GM19452 (cell line): ENCODE data around the gene UBE4B.
"Not testable (repeated sequence)": the region's sequence is repeated elsewhere in the genome, so short reads cannot be mapped to it uniquely, and the experiment has no call there.

Experiments used
- ATAC-seq: cut with Tn5 transposase; IDR thresholded peaks from one replicate; pipeline ENCODE4 v1.9.1; 2021; ENCODE audit not compliant: unreplicated experiment

UBE4B gene

DNA sequence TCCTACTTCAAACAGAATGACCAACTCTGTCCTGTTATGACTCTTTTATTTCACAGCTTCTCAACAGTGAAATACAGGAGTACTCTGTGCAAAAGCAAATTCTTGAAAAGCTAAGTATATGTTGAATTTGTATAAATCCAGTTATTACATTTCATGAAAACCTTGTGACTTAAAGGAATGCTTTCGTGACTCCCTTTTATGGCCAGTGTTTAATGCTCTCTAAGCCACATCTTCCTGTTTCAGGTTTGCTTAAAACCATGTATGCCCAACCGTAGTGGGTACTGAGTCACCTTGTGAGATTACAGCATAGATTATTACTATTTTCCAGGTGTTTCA, 137.4 kb downstream of the UBE4B start:
- ATAC-seq = peak; percentile 72

DNA sequence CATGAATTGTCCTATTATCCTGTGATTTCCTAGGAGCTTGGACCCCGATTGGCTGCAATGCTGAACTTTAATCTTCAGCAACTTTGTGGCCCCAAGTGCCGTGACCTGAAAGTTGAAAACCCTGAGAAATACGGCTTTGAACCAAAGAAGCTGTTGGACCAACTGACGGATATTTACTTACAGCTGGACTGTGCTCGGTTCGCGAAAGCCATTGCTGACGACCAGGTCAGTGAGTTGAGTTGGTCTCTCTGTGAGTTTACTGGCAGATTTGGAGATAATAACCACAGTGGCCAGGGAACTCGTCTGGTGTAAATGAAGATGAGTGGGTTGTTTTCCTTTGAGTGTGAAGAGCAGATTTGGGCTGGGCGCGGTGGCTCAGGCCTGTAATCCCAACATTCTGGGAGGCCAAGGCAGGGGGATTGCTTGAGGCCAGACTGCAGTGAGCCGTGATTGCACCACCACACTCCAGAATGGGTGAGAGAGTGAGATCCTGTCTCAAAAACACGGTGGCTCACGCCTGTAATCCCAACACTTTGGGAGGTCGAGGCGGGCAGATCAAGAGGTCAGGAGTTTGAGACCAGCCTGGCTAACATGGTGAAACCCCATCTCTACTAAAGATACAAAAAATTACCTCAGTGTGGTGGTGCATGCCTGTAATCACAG, 138.5 kb downstream of the UBE4B start:
- no peak for ATAC-seq

DNA sequence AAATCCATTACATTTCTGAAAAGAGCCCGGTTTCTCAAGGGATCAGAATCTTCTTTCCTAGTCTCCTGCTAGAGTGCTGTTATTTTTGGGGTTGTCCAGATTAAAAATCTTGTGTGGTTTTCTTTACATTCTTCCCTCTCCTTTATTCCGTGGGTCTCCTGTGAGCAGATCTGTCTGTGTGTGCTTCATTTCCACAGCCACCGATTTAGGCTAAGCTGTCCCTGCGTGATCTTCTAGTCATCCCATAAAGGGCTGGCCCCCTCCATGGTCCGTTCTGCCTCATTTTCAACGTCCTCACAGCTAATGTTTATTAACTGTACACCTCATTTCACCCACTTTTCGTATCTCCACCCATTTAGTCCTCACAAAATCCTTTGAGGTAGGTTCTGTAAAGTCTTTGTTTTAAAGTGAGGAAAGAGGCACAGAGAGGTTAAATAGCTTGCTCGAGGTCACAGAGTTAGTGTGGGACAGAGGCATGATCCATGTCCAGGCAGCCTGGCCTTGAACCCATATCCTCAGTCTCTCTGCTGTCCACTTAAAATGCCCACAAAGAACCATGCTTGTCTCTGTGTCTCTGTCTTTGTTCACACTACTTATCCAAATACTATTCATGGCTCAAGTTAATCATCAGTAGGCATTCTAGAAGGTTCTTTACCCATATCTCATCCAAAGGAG, 139.4 kb downstream of the UBE4B start:
- no peak for ATAC-seq

GRCh38 chr1:10173582-10173981, 140.8 kb downstream of the UBE4B start:
- no peak for ATAC-seq

GRCh38 chr1:10177876-10178275, 145.1 kb downstream of the UBE4B start:
- no peak for ATAC-seq

- ATAC-seq = no peak
Observed at GRCh38 chr1:10178597-10179405, 146.0 kb downstream of the UBE4B start.

GRCh38 chr1:10179406-10180091, 146.8 kb downstream of the UBE4B start:
- no peak for ATAC-seq

- ATAC-seq = no peak
Observed at GRCh38 chr1:10181154-10181553, 148.4 kb downstream of the UBE4B start.

GRCh38 chr1:10185759-10186158, 153.0 kb downstream of the UBE4B start:
- no peak for ATAC-seq

DNA sequence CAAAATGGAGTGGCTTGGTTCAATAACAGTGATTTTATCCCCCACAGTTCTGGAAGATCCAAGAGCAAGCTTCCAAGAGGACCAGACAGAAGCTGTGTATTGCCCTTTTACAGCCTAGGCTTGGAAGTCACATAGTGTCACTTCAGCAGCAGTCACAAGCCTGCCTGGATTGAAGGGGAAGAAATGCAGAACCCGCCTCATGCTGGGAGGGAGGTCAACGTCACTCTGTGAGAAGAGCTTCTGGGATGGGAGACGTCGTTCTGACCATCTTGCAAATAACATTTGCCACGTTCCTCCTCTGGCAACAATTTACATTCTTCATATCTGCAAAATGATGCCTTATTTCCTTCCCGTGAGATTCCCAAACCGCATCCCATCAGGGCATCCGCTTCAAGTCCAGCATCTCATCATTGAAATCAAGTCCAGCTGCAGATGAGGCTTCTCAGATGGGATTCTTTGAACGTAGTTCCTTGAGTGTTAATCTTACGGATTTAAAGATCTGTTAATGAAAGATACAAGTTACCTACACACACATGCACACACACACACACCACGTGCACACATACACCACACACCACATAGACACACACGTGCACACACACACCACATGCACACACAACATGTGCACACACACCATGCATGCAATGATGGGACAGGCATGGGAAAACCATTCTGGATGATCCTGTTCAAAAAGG, 153.7 kb downstream of the UBE4B start:
- no peak for ATAC-seq

- no peak for ATAC-seq
Observed at GRCh38 chr1:10187026-10187334, 154.2 kb downstream of the UBE4B start.

- no peak for ATAC-seq
Observed at GRCh38 chr1:10188133-10188650, 155.4 kb downstream of the UBE4B start.

DNA sequence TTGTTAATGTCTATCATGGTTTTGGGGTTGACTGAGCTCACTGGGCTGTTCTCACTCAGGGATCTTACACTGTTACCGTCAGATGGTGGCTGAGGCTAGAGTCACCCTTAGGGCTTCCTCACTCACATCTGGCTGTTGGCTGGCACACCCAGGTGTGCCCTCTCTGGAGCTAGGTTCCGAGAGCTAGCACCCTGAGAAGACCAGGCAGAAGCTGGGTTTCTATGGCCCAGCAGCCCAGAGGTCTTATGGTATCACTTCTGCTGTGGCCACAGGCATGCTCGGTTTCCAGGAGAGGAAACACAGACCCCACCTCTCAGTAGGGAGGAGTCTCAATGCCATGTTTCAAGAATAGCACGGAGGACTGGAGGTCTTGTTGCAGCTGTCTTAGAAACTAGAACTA, 156.9 kb downstream of the UBE4B start:
- no peak for ATAC-seq

GRCh38 chr1:10192263-10192662, 159.5 kb downstream of the UBE4B start:
- ATAC-seq = no peak

DNA sequence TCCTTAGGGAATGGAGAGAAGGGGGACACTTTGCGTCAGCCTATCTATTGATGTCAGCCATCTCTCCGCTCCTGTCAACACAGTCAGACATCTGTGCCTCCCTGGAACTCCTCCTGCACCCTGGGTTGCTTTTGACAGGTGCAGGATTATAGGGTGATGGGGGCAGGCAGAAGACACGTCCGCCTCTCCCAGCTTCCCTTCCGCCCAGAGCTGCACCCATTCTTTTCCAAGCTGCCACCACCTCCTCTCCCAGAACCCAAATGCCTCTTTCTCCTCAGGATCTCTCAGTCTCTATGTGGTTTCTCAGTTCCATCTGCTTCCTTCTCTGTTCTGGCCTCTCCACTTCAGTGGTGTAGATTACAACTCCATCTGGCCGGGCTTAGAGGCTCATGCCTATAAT, 160.5 kb downstream of the UBE4B start:
- ATAC-seq = no peak

- no peak for ATAC-seq
Observed at GRCh38 chr1:10195570-10195969, 162.8 kb downstream of the UBE4B start.

- no peak for ATAC-seq
Observed at GRCh38 chr1:10196976-10197375, 164.2 kb downstream of the UBE4B start.

DNA sequence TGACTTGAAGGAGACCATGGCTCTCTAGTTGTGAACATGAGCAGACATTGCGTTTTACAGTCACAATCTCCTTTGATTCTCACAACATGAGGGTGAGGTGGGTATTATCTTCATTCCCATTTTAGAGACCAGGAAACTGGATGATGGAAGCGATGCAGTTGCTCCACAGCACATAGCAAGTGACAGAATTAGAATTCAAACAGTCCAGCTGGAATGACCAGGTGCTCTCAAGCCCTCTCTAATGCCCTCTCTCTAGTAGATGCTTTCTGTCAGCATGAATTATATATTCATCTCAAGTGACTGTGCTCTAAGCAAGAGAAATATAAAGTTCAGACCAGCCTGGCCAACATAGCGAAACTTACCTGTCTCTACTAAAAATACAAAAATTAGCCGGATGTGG, 167.9 kb downstream of the UBE4B start:
- ATAC-seq = no peak

- no peak for ATAC-seq
Observed at GRCh38 chr1:10204003-10204642, 171.4 kb downstream of the UBE4B start.

GRCh38 chr1:10205206-10205605, 172.4 kb downstream of the UBE4B start:
- not testable (repeated sequence) for ATAC-seq
